KMS-11 (cell line): Measurements from ENCODE around the gene ZYG11B.

Source experiments
- H2AFZ ChIP-seq: fragments of 200-600 bp; sonication (generic); 2 replicates; pipeline ENCODE4 v1.6.1; 2016; ENCODE audit warnings: antibody characterized with exemption, mixed run types, low read depth
- H3K27ac ChIP-seq: fragments of 200-600 bp; sonication (generic); 2 replicates; pipeline ENCODE4 v1.6.1; 2016; ENCODE audit warnings: mild to moderate bottlenecking, mixed run types
- H3K27me3 ChIP-seq: fragments of 200-600 bp; sonication (generic); 2 replicates; pipeline ENCODE4 v1.6.1; 2017; ENCODE audit warnings: mild to moderate bottlenecking, low read depth, mixed run types, moderate library complexity; ENCODE audit not compliant: insufficient read depth
- H3K36me3 ChIP-seq: fragments of 200-600 bp; sonication (generic); 2 replicates; pipeline ENCODE4 v1.6.1; 2017; ENCODE audit warnings: mild to moderate bottlenecking, mixed run types; ENCODE audit not compliant: insufficient read depth
- H3K4me1 ChIP-seq: fragments of 200-600 bp; sonication (generic); 2 replicates; pipeline ENCODE4 v1.6.1; 2016; ENCODE audit warnings: mild to moderate bottlenecking, low read depth, mixed run types; ENCODE audit not compliant: poor library complexity, severe bottlenecking
- H3K4me2 ChIP-seq: fragments of 200-600 bp; sonication (generic); 2 replicates; pipeline ENCODE4 v1.7.0; 2016; ENCODE audit warnings: mild to moderate bottlenecking, mixed run types
- H3K4me3 ChIP-seq: fragments of 200-600 bp; sonication (generic); IDR thresholded peaks from 2 replicates; pipeline ENCODE4 v1.6.1; 2017; ENCODE audit warnings: low read depth, low read length, mixed read lengths; ENCODE audit not compliant: insufficient read depth
- H3K79me2 ChIP-seq: fragments of 200-600 bp; sonication (generic); 2 replicates; pipeline ENCODE4 v1.6.1; 2016; ENCODE audit warnings: low read depth, mixed run types; ENCODE audit not compliant: insufficient read depth
- H3K9ac ChIP-seq: fragments of 200-600 bp; sonication (generic); 2 replicates; pipeline ENCODE4 v1.6.1; 2016; ENCODE audit warnings: mild to moderate bottlenecking, mixed run types
- H4K20me1 ChIP-seq: fragments of 200-600 bp; sonication (generic); 2 replicates; pipeline ENCODE4 v1.6.1; 2016; ENCODE audit warnings: mild to moderate bottlenecking, mixed run types; ENCODE audit not compliant: insufficient read depth
- CTCF ChIP-seq: fragments of 200-600 bp; sonication (generic); conservative IDR thresholded peaks from 2 replicates; pipeline ENCODE4 v1.6.1; 2017; ENCODE audit warnings: low read depth, mild to moderate bottlenecking, antibody characterized with exemption, low read length, moderate library complexity, mixed read lengths

ZYG11B gene

GRCh38 chr1:52726265-52727113 lies at the start of gene ZYG11B:
Gene ZYG11B, plus strand, starts transcription at chr1:52726453. Its CDS starts 201 bp downstream, at chr1:52726654.
- H3K4me3 ChIP-seq = no peak within 1 kb of the TSS
- peak within 1 kb of the TSS; percentile 99 for H2AFZ ChIP-seq
- no peaks in the 10 kb centered on the region for H3K27me3 ChIP-seq
- no peaks in the 10 kb centered on the region for H3K79me2 ChIP-seq
- H3K9ac ChIP-seq = peak within 1 kb of the TSS; percentile 56; the same call in 1 of the 2 replicates
- H3K36me3 ChIP-seq = no peaks in the 10 kb centered on the region
- H3K27ac ChIP-seq = no peak within 1 kb of the TSS
- H3K4me2 ChIP-seq = peak within 1 kb of the TSS; percentile 99
- H4K20me1 ChIP-seq = no peaks in the 10 kb centered on the region
- H3K4me1 ChIP-seq = peaks cover 19% of the 10 kb centered on the region
- no peak for TF ChIP-seq CTCF

- no peak overlapping the region for H3K9ac ChIP-seq
- H3K27me3 ChIP-seq = no peaks in the 10 kb centered on the region
- no peak overlapping the region for H3K4me2 ChIP-seq
- no peaks in the 10 kb centered on the region for H3K4me1 ChIP-seq
- no peaks in the 10 kb centered on the region for H3K79me2 ChIP-seq
- no peak overlapping the region for H2AFZ ChIP-seq
- no peak for TF ChIP-seq CTCF
- no peak overlapping the region for H3K4me3 ChIP-seq
- no peaks in the 10 kb centered on the region for H4K20me1 ChIP-seq
- H3K36me3 ChIP-seq = no peaks in the 10 kb centered on the region
- H3K27ac ChIP-seq = no peak overlapping the region
These were observed 49.0 kb upstream of the ZYG11B start for GRCh38 chr1:52677076-52677806.

GRCh38 chr1:52679048-52679447 lies 47.2 kb upstream of the ZYG11B start:
- Histone ChIP-seq H3K36me3 (no peaks in the 10 kb centered on the region), H4K20me1 (no peaks in the 10 kb centered on the region), H3K4me1 (no peaks in the 10 kb centered on the region), H2AFZ (no peak overlapping the region), H3K4me3 (no peak overlapping the region), H3K79me2 (no peaks in the 10 kb centered on the region), H3K4me2 (no peak overlapping the region), H3K27me3 (no peaks in the 10 kb centered on the region), H3K27ac (no peak overlapping the region), H3K9ac (no peak overlapping the region)
- TF ChIP-seq CTCF = no peak

GRCh38 chr1:52679498-52679897 lies 46.8 kb upstream of the ZYG11B start:
- Histone ChIP-seq H3K9ac (no peak overlapping the region), H3K4me2 (no peak overlapping the region), H3K4me3 (no peak overlapping the region)

More at GRCh38 chr1:52679498-52679897, 46.8 kb upstream of the ZYG11B start:
- no peaks in the 10 kb centered on the region for H3K79me2 ChIP-seq
- no peaks in the 10 kb centered on the region for H4K20me1 ChIP-seq
- no peak for TF ChIP-seq CTCF
- H3K27ac ChIP-seq = no peak overlapping the region
- no peaks in the 10 kb centered on the region for H3K27me3 ChIP-seq
- H3K4me1 ChIP-seq = no peaks in the 10 kb centered on the region
- no peaks in the 10 kb centered on the region for H3K36me3 ChIP-seq
- no peak overlapping the region for H2AFZ ChIP-seq
